GM12892 (cell line): ENCODE results near the gene POM121C.
A peak's percentile ranks its signal among the peaks of the same experiment; 100 is the strongest.

ENCODE experiments used
- POLR2A ChIP-seq: IDR thresholded peaks from 2 replicates; pipeline ENCODE4 v1.6.1; 2011; ENCODE audit warnings: low read depth, low read length, control low read depth
- POLR2AphosphoS5 ChIP-seq: IDR thresholded peaks from 2 replicates; pipeline ENCODE4 v1.6.1; 2011; ENCODE audit warnings: low read depth, low read length, control low read depth
- TAF1 ChIP-seq: IDR thresholded peaks from 2 replicates; pipeline ENCODE4 v1.6.1; 2011; ENCODE audit warnings: low read depth, mild to moderate bottlenecking, control low read depth, low read length, borderline replicate concordance

GRCh38 chr7:75485979-75486643, at the start of gene POM121C:
- peak; percentile 77 for TF ChIP-seq POLR2A
- peak; percentile 40; the same call in 1 of the 2 replicates for TF ChIP-seq TAF1
- peak; percentile 72 for TF ChIP-seq POLR2AphosphoS5
